ENCODE results near the gene CEP57L1. TPM values are rescaled to one million over a fixed set of nuclear protein-coding genes. Genes with fewer than 3 reads are reported as not detected.

Gene CEP57L1
- total RNA-seq, 1 experiment from 2014 or later: 8.4 TPM

DNA sequence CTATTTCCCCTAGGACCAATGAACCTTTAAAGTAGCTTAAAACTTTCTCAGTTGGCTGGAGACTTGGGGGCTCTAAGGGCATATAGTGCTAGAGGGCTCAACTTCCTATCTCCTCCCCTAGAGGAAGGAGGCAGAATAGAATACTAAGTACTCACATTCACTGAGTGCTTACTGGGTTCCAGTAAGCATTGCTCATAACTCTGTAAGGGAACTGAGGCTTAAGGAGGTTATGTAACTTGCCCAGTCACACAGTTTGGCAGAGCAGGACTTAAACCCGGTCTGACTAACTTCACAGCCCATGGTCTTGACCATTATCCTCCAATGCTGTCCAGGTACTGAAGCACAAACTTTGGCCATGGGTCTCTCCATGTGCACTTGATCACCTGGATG lies 13.1 kb upstream of the CEP57L1 start:
- Mint-ChIP-seq H3K27ac (no peak overlapping the region; a peak in 1 of 7 replicates), H3K9me3 (no peaks in the 10 kb centered on the region), H3K4me1 (0 out of 4 replicates have a peak, but pooled peaks cover 0 to 2% of the 10 kb centered on the region in 2 experiments), H3K36me3 (ENCODE audit: insufficient read depth in 1 of 3, low read depth in 3 of 3) (peaks cover 0 to 3% (median 0%) of the 10 kb centered on the region in 3 experiments; a peak in 1 of 7 replicates), H3K27me3 (ENCODE audit: low read depth) (no peaks in the 10 kb centered on the region), H3K4me3 (no peak overlapping the region)
- no peak overlapping the region for H3T11ph ChIP-seq (ENCODE audit: low read length)
- H3K79me1 ChIP-seq (ENCODE audit: insufficient read depth, low read depth, low read length, poor library complexity, severe bottlenecking): no peaks in the 10 kb centered on the region
- no peak overlapping the region for H2AFZ ChIP-seq (ENCODE audit: low read length)
- H2BK12ac ChIP-seq (ENCODE audit: insufficient read length, low read depth, low read length): no peak overlapping the region
- no peak overlapping the region for H2BK20ac ChIP-seq (ENCODE audit: low read depth, low read length, poor library complexity, severe bottlenecking)
- no peak overlapping the region for H3K9ac ChIP-seq (ENCODE audit: extremely low read depth, insufficient read length, low read length)
- no peaks in the 10 kb centered on the region for H3K4me1 ChIP-seq (ENCODE audit: insufficient read depth, low read length)
- H3K14ac ChIP-seq (ENCODE audit: insufficient read depth, low read length): no peak overlapping the region
- DNase-seq: no peak
- H3K56ac ChIP-seq (ENCODE audit: insufficient read length, low read depth, low read length): no peak overlapping the region
- TF ChIP-seq, protein P1, sequence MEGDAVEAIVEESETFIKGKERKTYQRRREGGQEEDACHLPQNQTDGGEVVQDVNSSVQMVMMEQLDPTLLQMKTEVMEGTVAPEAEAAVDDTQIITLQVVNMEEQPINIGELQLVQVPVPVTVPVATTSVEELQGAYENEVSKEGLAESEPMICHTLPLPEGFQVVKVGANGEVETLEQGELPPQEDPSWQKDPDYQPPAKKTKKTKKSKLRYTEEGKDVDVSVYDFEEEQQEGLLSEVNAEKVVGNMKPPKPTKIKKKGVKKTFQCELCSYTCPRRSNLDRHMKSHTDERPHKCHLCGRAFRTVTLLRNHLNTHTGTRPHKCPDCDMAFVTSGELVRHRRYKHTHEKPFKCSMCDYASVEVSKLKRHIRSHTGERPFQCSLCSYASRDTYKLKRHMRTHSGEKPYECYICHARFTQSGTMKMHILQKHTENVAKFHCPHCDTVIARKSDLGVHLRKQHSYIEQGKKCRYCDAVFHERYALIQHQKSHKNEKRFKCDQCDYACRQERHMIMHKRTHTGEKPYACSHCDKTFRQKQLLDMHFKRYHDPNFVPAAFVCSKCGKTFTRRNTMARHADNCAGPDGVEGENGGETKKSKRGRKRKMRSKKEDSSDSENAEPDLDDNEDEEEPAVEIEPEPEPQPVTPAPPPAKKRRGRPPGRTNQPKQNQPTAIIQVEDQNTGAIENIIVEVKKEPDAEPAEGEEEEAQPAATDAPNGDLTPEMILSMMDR (conservative IDR thresholded peaks at IDR 0.05): no peak; the same call in 2 of the 3 replicates
- no peak overlapping the region for H4K5ac ChIP-seq (ENCODE audit: insufficient read length, low read depth, low read length)
- H3K23ac ChIP-seq (ENCODE audit: insufficient read length, low read depth, low read length): no peak overlapping the region
- H3K23me2 ChIP-seq (ENCODE audit: insufficient read length, low read depth, low read length, poor library complexity, severe bottlenecking): no peaks in the 10 kb centered on the region
- H2BK5ac ChIP-seq (ENCODE audit: insufficient read length, low read length): no peak overlapping the region
- no peaks in the 10 kb centered on the region for H3K27me3 ChIP-seq (ENCODE audit: insufficient read depth, low read length)
- no peaks in the 10 kb centered on the region for H3K79me2 ChIP-seq (ENCODE audit: insufficient read depth, low read length)
- no peak overlapping the region for H2BK15ac ChIP-seq (ENCODE audit: low read depth, low read length)
- H3K9me3 ChIP-seq (ENCODE audit: control insufficient read depth, low read depth, low read length): no peaks in the 10 kb centered on the region
- no peak overlapping the region for H3K18ac ChIP-seq (ENCODE audit: insufficient read length, low read depth, low read length)
- no CpG with 5 or more reads among the region's 1 CpG for WGBS (ENCODE audit: extremely low coverage, insufficient read length, low lambda C conversion rate)
- H4K20me1 ChIP-seq (ENCODE audit: control insufficient read depth, insufficient read depth, insufficient read length): no peaks in the 10 kb centered on the region
- no peak overlapping the region for H3K27ac ChIP-seq (ENCODE audit: insufficient read length, low read depth, low read length)
- H4K8ac ChIP-seq (replicated peaks; ENCODE audit: insufficient read length, low read depth, low read length): no peak overlapping the region
- no peak overlapping the region for H2AK5ac ChIP-seq (ENCODE audit: insufficient read length, low read length)
- no peak overlapping the region for H3K4ac ChIP-seq (ENCODE audit: low read depth, low read length)
- no peak overlapping the region for H2BK120ac ChIP-seq (ENCODE audit: low read depth, low read length, poor library complexity, severe bottlenecking)
- H3K4me2 ChIP-seq (ENCODE audit: insufficient read depth, insufficient read length, low read length): no peak overlapping the region
- H4K91ac ChIP-seq (ENCODE audit: insufficient read length, low read depth, low read length): no peak overlapping the region
